ENCODE data around the gene UBE2L6. TPM values are rescaled to one million over a fixed set of nuclear protein-coding genes. Genes with fewer than 3 reads are reported as not detected.

The UBE2L6 gene
- 53.0 TPM for total RNA-seq

DNA sequence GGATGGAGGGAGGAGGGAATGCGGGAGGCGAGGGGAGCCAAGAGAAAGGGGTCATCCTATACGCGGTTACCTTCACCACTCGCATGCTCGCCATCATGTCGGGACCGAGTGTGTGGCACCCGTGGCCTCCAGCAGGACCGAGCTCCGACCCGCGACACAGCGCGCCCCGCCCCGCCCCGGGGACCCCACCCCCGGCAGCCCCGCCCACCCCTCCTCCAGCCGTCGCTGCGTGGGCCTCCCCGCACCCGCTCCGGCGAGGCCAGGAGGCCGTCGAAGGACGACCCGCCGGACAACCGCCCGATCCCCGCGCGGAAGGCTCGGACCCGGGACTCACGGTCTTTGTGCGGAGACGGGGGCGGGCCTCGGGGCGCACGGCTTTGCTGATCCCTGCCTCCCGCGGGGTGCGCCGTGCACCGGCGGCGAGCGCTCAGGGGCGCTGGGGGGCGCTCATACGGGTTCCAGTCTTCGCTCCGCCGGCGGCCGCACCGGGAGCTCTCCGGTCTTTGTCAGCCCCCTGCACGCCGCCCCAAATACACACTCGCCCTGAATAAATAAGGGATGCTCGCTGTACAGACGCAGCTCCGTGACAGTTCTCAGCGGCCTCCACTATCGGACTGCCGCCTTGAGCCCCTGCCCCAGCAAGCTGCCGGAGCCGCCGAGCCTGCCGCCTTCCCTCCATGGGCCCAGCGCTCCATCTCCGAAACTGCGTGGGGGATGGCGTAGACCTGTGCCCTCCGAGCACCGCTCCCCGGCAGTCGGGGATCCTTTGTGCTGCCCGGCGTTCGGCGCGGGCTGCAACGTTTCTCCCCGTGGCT lies at the start of gene UBE2L6:
Gene UBE2L6 (minus strand): TSS at position 158 of the 815 bp plus-strand sequence. CDS start 61 bp downstream, at position 97.
- ATAC-seq (peak; percentile 86), DNase-seq (ENCODE audit: low spot score) (peak; percentile 85)

DNA sequence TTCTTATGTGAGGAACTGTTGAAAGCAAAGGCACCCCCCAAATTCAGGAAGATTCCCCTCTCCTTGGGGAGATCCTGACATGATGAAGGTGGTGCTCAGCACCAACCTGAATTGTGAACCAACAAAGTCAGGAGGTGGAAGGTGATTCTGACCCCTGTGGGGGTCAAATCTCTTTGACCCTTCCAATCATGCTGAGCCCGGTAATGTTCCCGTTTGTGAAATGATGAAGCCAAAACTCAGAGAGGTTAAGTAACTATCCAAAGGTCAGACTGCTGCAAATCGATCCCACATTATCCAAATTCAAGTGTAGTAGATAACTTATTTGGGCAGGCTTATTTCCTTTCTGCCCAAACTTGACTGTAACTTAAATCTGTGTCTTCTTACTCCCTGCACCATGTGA lies 49.1 kb upstream of the UBE2L6 start:
- ATAC-seq: peak; percentile 75
- peak; percentile 80 for DNase-seq (ENCODE audit: low spot score)

DNA sequence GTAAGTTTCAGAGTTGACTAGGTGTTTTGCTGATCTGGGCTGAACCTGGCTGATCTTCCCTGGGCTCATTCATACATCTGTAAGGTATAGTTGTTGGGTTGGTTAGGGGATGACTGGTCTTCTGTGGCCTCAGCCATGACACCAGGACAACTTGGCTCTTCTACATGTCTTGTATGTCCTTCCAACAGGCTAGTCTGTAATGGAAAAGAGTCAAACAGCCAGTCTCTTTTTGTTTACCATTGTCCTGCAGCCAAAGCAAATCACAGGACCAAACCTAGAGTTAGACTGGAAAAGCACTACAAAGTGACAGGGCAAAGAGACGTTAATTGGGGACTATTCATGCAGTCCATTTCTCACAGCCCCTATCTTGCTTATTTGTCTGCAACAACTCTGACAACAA lies 47.8 kb upstream of the UBE2L6 start:
- DNase-seq (ENCODE audit: low spot score) (peak; percentile 58), ATAC-seq (peak; percentile 66)

DNA sequence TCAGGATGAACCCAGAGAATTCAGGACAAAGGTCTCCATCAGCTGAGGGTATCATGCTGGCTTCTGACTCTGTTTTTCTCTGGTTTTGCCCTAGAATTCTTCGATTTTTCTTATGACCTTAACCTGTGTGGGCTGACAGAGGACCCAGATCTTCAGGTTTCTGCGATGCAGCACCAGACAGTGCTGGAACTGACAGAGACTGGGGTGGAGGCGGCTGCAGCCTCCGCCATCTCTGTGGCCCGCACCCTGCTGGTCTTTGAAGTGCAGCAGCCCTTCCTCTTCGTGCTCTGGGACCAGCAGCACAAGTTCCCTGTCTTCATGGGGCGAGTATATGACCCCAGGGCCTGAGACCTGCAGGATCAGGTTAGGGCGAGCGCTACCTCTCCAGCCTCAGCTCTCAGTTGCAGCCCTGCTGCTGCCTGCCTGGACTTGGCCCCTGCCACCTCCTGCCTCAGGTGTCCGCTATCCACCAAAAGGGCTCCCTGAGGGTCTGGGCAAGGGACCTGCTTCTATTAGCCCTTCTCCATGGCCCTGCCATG lies 46.8 kb upstream of the UBE2L6 start:
- DNase-seq (ENCODE audit: low spot score): no peak
- peak; percentile 2 for ATAC-seq

DNA sequence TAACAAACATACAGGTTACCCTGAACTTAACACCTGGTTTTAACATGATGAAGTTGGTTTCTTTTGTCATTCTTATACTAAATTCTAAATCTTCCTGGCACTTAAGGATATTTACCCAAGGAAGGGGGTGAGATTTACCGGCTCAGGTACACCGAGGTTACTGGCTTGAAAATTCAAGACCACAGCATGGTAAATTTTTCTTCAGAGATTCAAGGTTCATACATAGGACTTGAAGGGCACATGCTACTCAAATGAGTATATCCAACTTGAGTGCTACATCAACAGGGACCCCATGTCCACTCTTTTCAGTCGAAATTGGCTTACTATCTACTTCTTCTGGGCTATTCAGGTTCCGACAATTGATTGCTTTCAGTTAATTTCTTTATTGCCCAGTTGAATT lies 42.7 kb upstream of the UBE2L6 start:
- ATAC-seq: no peak

DNA sequence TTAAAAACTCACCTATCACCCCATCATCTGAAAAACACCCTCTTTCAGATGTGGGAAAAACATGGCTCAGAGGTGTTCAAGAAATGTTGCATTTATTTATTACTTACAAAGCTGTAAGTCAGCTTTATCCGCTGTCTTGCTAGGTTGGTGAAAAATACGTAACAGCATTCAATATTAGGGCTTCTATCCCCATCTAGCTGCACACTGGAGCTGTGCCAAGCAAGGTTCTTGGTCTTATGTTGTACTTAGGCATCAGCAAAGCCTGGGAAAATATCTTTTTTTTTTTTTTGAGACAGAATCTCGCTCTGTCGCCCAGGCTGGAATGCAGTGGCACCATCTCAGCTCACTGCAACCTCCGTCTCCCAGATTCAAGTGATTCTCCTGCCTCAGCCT lies 37.6 kb upstream of the UBE2L6 start:
- no peak for DNase-seq (ENCODE audit: low spot score)
- ATAC-seq: no peak

More for the DNA sequence above, 42.7 kb upstream of the UBE2L6 start:
- no peak for DNase-seq (ENCODE audit: low spot score)

DNA sequence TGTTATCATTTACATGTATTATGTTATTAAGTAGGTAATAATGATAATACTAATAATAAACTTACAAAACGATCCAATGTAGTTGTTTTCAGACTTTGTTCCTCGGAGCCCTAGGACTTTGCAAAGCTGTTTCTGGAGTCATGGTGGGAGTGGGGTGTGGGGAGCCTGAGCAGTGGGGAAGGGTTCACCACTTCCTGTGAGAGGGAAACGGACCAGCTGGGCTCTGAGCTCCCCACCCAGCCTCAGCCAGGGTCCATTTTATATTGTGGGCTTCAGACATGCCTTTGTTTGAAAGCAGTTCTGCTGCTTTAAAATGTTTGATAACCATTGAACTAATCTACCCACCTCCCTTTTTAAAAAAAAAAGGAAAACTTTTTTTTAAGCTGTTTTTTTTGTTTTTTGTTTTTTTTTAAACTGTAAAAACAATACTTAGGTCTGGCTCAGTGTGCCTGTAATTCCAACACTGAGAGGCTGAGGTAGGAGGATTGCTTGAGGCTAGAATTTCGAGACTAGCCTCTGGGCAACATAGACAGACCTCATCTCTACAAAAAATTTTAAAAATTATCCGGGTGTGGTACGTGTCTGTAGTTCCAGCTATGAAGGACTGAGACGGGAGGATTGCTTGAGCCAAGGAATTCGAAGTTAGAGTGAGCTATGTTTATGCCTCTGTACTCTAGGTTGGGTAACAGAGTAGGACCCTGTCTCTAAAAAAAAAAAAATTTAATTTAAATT lies 37.0 kb upstream of the UBE2L6 start:
- no peak for ATAC-seq
- no peak for DNase-seq (ENCODE audit: low spot score)

DNA sequence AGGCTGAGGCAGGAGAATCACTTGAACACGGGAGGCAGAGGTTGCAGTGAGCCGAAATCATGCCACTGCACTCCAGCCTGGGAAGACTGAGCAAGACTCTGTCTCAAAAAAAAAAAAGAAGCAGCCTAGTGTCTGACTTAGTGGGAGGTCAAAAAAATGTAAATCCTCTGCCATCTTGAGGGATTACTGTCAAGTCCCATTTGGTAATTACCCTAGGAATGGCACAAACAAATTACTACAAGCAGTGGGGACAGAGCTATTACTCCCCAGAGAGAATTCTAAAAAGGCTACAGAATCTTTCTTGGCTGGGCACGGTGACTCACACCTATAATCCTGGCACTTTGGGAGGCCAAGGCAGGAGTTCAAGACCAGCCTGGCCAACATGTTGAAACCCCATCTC lies 33.8 kb upstream of the UBE2L6 start:
- DNase-seq (ENCODE audit: low spot score) (no peak), ATAC-seq (no peak)

DNA sequence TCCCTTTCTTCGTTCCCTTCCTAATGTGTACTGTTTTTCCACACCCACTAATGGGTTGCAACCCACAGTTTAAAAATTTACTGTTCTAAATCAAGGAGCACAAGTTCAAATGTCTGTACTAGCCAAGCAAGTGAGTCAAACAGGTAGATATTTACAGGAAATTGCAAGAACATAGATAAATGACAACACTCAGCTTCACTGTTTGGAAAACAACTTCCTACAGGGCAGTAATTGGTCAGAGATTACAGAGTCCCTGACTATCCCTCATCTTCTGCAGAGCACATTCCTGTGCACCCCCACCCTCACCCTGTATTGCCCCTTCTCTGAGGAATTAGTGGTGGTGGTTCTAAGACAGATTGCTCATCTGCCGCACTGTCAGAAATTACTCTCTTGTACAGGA lies 31.9 kb upstream of the UBE2L6 start:
- DNase-seq (ENCODE audit: low spot score) (no peak), ATAC-seq (no peak)

DNA sequence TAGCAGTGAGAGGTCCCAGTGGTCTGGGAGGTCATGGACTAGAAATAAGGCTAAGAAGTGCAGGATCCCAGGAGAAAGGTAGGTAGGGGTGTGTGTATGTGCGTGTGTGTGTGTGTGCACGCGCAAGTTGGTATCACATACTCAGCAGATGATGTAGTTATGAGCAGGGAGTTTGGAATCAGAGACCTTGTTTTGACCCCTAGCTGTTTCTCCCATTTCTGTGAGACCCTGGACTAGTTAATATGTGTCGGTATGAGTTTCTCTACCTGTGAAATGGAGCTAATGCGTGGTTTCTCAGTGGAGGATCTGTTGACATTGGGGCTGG lies 31.3 kb upstream of the UBE2L6 start:
- no peak for DNase-seq (ENCODE audit: low spot score)
- no peak for ATAC-seq

DNA sequence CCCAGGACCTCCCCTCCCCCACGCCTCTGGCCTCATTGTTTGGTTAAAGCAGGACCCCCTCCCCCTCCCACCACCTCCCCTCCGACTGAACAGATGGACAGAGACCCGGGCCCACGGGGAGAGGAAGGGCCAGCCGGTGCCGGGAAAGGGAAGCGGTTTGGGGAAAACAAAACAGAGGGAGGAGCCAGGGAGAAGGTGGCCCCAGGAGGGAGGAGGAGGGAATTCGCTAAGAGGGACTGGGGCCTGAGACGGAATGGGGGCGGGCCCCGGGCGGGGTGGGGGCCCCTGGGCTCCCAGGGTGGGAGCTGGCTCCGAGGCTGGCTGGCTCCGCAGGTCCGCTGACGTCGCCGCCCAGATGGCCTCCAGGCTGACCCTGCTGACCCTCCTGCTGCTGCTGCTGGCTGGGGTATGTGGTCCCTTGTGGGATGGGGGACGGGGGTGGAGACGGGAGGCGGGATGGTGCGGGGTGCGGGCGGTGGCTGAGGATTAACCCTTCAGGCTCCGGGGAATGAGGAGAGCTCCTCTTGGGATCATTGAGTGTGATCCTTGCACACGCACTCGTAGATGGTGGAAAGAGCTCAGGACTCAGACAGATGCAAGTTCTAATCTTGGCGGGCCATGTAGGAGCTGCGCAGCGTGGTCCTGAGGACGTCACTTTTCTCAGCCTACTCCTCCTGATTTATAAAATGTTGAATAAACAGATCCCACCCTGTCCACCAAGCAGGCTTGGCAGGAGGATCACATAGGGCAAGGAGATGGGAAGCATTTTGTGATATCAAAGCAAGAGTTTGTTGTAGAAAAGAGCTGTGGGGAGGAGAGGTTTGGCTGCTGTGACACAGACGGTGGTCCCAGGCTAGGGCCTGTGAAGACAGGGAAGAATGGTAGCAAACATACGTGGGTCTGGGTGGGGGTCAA lies 30.7 kb upstream of the UBE2L6 start:
- DNase-seq (ENCODE audit: low spot score) (peak; percentile 85), ATAC-seq (peak; percentile 77)

DNA sequence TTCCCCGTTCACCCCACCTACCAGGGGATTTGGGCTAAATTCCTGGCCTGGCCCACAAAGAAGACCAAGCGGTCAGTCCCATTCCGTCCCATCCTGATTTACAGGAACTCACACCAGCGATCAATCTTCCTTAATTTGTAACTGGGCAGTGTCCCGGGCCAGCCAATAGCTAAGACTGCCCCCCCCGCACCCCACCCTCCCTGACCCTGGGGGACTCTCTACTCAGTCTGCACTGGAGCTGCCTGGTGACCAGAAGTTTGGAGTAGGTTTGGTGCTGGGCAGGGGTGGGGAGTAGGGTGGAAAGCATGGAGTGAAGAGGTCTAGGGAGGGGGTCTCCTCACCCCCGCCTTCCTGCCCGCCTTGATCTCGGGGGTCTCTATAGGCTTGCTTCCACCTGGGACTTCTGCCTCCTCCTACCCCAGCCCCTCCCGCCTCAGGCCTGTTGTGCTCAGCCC lies 30.0 kb upstream of the UBE2L6 start, which contains the start of gene SERPING1:
Gene SERPING1 (plus strand): TSS at position 225 of the 455 bp plus-strand sequence. CDS start 586 bp downstream, outside the sequence.
- DNase-seq (ENCODE audit: low spot score) (peak; percentile 92), ATAC-seq (peak; percentile 77)

DNA sequence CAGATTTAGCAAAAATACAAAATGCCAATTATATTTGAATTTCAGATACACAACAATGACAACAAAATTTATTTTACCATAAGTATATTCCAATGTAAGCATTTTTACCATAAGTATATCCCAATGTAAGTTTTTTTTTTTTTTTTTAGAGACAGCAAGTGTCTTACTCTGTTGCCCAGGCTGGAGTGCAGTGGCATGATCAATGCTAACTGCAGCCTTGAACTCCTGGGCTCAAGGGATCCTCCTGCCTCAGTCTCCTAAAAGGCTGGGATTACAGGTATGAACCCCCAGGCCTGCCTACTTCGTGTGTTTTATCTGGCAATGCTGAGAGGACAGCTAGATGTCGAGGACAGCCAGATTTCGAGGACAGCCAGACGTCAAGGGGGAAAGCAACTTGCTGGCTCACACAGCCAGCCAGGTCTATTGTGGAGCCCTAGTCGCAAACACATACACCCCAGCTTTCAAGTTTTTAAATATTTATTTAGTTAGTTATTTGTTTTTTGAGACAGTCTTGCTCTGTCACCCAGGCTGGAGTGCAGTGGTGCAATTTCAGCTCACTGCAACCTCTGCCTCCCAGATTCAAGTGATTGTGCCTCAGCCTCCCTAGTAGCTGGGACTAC lies 28.9 kb upstream of the UBE2L6 start:
- peak; percentile 53 for ATAC-seq
- peak; percentile 76 for DNase-seq (ENCODE audit: low spot score)

DNA sequence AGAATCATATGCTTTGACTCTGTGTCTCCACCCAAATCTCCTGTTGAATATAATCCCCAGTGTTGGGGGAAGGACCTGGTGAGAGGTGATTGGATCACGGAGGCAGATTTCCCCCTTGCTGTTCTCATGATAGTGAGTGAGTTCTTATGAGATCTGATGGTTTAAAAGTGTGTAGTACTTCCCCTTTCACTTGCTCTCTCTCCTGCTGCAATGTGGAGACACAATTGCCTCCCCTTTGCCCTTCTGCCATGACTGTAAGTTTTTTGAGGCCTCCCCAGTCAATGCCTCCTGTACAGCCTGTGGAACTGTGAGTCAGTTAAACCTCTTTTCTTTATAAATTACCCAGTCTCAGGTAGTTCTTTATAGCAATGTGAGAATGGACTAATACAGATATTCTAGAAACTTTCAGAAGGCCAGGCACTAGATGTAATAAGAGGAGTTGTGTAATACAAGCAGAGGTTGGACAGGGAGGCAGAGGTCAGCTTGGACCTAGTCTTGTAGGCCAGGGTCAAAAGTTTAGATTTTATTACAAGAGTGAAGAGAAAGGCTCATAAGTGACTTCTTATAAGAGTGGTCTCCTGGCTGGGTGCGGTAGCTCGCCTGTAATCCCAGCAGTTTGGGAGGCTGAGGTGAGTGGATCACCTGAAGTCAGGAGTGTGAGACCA lies 20.7 kb upstream of the UBE2L6 start:
- ATAC-seq: peak; percentile 90
- peak; percentile 69 for DNase-seq (ENCODE audit: low spot score)

DNA sequence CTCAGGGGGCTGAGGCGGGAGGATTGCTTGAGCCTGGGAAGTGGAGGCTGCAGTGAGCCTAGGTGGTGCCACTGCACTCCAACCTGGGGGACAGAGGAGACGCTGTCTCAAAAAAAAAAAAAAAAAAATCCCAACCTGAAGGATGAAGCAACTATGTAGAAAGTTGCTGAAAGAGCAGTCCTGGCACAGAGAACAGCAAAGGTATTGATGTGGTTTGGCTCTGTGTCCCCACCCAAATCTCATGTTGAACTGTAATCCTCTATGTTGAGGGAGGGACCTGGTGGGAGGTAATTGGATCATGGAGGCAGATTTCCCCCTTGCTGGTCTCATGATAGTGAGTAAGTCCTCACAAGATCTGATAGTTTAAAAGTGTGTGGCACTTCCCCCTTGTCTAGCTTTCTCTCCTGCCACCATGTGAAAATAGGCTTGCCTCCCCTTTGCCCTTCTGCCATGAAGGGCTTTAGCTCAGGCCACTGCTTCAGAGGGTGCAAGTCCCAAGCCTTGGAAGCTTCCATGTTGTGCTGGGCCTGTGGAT lies 19.3 kb upstream of the UBE2L6 start:
- ATAC-seq (peak; percentile 57), DNase-seq (ENCODE audit: low spot score) (no peak)

DNA sequence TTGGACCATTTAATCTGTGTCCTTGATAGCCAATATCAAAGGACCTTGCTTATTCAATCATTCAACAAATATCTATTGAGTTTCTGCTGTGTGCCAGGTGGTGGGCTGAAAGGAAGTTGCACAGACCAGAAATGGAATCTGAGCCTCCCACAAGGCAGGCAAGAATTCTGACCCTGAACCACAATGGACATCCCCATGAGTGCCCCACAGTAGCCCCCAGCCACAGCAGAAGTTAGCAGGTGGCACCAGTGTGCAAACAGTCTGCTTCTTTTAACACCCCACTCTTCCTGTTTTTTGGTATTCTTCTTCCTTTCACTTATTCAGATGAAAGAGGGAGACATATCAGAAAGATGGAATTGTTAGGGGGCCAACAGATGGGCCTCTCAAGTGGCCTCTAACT lies 17.8 kb upstream of the UBE2L6 start:
- DNase-seq (ENCODE audit: low spot score): no peak
- no peak for ATAC-seq

DNA sequence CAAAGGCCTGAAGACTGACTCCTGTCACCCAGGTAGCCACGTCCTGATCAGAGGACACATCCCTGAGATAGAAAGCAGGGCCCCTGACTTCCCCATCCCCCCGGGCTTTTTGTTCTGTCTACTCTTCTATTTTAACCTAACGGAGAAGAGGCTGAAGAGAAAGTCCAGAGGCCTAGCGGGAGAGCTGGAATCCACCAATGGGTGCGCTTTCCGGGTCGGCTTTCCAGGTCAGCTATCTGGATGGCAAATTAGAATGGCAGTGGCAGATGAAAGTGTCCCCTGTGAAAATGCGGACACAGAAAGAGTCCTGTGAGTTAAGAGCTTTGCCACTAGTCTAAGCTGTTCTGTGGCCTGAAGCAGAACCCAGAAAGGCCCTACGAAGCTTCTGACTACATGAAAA lies 16.9 kb upstream of the UBE2L6 start:
- DNase-seq (ENCODE audit: low spot score) (no peak), ATAC-seq (no peak)

DNA sequence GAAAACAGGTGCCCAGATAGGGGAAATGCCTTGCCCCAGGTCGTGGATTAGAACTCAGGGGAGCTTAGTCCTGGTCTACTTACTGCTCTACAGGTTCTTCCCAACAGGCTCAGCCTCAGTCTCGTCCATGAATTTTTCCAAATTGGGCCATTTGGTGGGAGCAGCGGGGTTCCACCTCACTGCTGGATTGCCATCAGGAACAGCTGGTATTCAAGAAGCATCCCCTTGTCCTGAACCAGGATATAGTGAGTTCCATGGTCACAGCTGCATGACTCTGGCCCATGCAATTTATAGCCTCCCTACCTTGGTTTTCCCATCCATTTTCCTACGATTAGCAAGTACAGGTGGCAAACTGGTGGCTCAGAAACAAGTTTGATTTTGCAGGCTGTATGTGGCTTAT lies 6.6 kb upstream of the UBE2L6 start:
- DNase-seq (ENCODE audit: low spot score): no peak
- ATAC-seq: no peak

DNA sequence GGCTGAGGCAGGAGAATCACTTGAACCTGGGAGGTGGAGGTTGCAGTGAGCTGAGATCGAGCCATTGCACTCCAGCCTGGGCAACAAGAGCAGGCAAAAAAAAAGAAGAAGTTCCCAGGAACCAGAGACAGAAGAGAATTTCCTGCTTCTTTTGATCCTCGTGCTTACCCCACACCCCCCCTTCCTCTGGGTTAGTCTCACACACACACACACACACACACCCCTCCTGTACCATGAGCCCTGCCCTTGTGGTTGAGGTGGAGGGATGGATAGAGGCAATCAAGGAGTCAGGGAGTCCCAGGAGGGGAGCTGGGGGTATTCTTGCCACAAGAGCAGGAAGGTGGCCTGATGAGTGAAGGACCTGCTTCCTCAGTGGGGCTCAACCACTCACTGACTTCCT lies 4.1 kb upstream of the UBE2L6 start:
- DNase-seq (ENCODE audit: low spot score) (no peak), ATAC-seq (no peak)

All from left lobe of liver (tissue), 2 donors.